HL-60 (cell line): ENCODE results near the gene RTN4IP1.

Experiments
- DNase-seq, 2 experiments: peaks; one replicate each; pipeline ENCODE4 v3.0.0-alpha.2; 2010 to 2020; ENCODE audit warnings: low read depth in 1 of 2, low spot score in 1 of 2
- H3K27ac ChIP-seq: fragments of 250-450 bp; sonication (Bioruptor Pico); replicated peaks from 2 replicates; pipeline ENCODE4 v1.5.1; 2020; ENCODE audit warnings: mild to moderate bottlenecking, moderate library complexity
- H3K27me3 ChIP-seq: fragments of 250-450 bp; sonication (Bioruptor Pico); 2 replicates; pipeline ENCODE4 v1.5.1; 2021; ENCODE audit warnings: mild to moderate bottlenecking, moderate library complexity; ENCODE audit not compliant: insufficient read depth, poor library complexity, severe bottlenecking
- H3K4me3 ChIP-seq: replicated peaks from 2 replicates; pipeline ENCODE4 v1.5.1; 2011; ENCODE audit warnings: mild to moderate bottlenecking, control low read depth, low read length; ENCODE audit not compliant: insufficient read depth
- CTCF ChIP-seq: IDR thresholded peaks from one replicate; pipeline ENCODE4 v1.5.1; 2011; ENCODE audit warnings: low read length, control low read depth, inconsistent platforms; ENCODE audit not compliant: insufficient read depth
- GABPA ChIP-seq: IDR thresholded peaks from 2 replicates; pipeline ENCODE4 v1.6.1; 2012; ENCODE audit warnings: low read depth
- POLR2AphosphoS5 ChIP-seq: IDR thresholded peaks from 2 replicates; pipeline ENCODE4 v1.6.1; 2012; ENCODE audit warnings: low read depth
- SPI1 ChIP-seq: IDR thresholded peaks from 2 replicates; pipeline ENCODE4 v1.6.1; 2012; ENCODE audit warnings: low read depth, mild to moderate bottlenecking, borderline replicate concordance
- TF ChIP-seq, protein P1 (sequence below): IDR thresholded peaks from 2 replicates; pipeline ENCODE4 v1.6.1; 2012; ENCODE audit warnings: low read depth; ENCODE audit not compliant: insufficient replicate concordance

Gene RTN4IP1

DNA sequence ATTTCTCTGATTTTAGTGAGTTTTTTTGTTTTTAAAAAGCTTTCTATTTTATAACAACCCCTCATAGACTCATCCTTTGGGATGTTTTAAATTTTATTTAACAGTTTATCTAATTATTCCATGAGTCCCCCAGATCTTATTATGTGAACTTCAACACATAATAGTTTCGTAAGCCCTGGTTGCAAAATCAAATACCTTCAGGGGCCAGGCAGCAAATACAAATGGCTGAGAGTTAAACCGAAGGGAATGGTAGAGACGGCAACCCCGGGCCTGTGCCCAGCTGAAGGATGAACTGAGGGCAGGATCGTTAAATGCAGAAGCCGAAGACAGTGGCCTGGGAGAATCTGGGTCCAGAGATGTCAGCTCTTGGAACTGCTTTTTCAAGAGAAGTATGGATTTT, 88.4 kb downstream of the RTN4IP1 start:
- no peak for DNase-seq
- TF ChIP-seq GABPA (no peak), CTCF (no peak), POLR2AphosphoS5 (no peak), SPI1 (no peak)
- TF ChIP-seq, protein P1, sequence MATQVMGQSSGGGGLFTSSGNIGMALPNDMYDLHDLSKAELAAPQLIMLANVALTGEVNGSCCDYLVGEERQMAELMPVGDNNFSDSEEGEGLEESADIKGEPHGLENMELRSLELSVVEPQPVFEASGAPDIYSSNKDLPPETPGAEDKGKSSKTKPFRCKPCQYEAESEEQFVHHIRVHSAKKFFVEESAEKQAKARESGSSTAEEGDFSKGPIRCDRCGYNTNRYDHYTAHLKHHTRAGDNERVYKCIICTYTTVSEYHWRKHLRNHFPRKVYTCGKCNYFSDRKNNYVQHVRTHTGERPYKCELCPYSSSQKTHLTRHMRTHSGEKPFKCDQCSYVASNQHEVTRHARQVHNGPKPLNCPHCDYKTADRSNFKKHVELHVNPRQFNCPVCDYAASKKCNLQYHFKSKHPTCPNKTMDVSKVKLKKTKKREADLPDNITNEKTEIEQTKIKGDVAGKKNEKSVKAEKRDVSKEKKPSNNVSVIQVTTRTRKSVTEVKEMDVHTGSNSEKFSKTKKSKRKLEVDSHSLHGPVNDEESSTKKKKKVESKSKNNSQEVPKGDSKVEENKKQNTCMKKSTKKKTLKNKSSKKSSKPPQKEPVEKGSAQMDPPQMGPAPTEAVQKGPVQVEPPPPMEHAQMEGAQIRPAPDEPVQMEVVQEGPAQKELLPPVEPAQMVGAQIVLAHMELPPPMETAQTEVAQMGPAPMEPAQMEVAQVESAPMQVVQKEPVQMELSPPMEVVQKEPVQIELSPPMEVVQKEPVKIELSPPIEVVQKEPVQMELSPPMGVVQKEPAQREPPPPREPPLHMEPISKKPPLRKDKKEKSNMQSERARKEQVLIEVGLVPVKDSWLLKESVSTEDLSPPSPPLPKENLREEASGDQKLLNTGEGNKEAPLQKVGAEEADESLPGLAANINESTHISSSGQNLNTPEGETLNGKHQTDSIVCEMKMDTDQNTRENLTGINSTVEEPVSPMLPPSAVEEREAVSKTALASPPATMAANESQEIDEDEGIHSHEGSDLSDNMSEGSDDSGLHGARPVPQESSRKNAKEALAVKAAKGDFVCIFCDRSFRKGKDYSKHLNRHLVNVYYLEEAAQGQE = no peak
- no peak overlapping the region; the same call in 1 of the 2 replicates for H3K27ac ChIP-seq
- H3K4me3 ChIP-seq = no peak overlapping the region
- no peaks in the 10 kb centered on the region for H3K27me3 ChIP-seq

DNA sequence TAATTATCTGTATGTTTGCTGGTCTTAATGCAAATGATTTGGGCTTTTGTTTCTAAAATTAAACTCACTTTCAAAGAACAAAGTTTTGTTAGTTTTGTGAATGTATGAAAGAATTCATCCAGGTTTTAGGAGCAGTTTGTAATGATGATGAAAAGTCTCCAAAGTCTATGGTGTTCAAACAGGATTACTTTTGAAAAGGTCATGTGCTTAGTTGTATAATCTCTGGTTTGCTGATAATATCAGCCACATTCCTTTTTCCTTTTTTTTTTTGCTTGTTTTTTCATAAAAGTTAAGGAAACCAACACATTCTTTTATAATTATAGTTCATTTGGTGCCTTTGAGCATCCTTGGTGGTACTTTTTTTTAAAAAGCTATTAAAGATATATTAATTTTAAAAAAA, 88.9 kb downstream of the RTN4IP1 start:
- no peak for DNase-seq
- H3K27ac ChIP-seq = peak overlapping the region; percentile 71
- TF ChIP-seq, protein P1 = no peak
- TF ChIP-seq CTCF (no peak), GABPA (no peak), SPI1 (no peak), POLR2AphosphoS5 (no peak)
- H3K4me3 ChIP-seq = no peak overlapping the region
- H3K27me3 ChIP-seq = no peaks in the 10 kb centered on the region

DNA sequence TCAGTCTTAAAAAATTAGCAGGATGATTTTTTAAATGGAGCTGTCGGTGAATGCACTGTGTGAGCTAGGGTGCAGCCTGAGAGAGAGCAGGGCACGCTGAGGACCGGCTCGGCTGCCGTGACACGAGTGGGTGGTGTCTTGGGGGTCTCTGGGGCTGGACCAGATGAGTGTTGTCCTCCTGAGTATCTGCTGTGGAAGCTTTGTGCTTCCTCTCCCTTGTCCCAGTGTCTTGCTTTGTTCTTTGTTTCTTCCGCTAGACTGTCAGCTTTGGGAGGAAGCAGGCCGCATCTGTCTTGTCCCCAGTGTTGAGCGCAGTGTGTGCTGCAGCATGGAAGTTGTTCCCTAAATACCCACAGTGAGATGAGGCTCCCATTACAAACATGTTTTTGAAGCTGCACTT, 89.4 kb downstream of the RTN4IP1 start:
- H3K27me3 ChIP-seq = no peaks in the 10 kb centered on the region
- peak in 1 of 2 experiments; percentile 75 for DNase-seq

More for the DNA sequence above, 89.4 kb downstream of the RTN4IP1 start:
- TF ChIP-seq, protein P1 = no peak
- TF ChIP-seq SPI1 = peak; percentile 16; the same call in 1 of the 2 replicates
- no peak for TF ChIP-seq GABPA
- TF ChIP-seq CTCF = no peak
- TF ChIP-seq POLR2AphosphoS5 = peak; percentile 30; the same call in 1 of the 2 replicates
- Histone ChIP-seq H3K4me3 (no peak overlapping the region), H3K27ac (peak overlapping the region; percentile 71)
